HepG2 (cell line): Measurements from ENCODE around the gene SERTAD4.

Source experiments
- SIN3A ChIP-seq: IDR thresholded peaks from 2 replicates; pipeline ENCODE4 v1.6.1; 2011; ENCODE audit warnings: low read depth, mild to moderate bottlenecking, control low read depth, low read length, borderline replicate concordance
- ZNF558 ChIP-seq: sonication (generic); formaldehyde crosslinking; IDR thresholded peaks from 2 replicates; pipeline ENCODE4 v1.9.0; 2022; ENCODE audit warnings: mild to moderate bottlenecking, missing genetic modification reagents, borderline replicate concordance
- TF ChIP-seq, protein P1 (sequence below): sonication (generic); formaldehyde crosslinking; IDR thresholded peaks from 2 replicates; pipeline ENCODE4 v1.8.1; 2023; ENCODE audit warnings: missing genetic modification reagents, inconsistent platforms, borderline replicate concordance

DNA sequence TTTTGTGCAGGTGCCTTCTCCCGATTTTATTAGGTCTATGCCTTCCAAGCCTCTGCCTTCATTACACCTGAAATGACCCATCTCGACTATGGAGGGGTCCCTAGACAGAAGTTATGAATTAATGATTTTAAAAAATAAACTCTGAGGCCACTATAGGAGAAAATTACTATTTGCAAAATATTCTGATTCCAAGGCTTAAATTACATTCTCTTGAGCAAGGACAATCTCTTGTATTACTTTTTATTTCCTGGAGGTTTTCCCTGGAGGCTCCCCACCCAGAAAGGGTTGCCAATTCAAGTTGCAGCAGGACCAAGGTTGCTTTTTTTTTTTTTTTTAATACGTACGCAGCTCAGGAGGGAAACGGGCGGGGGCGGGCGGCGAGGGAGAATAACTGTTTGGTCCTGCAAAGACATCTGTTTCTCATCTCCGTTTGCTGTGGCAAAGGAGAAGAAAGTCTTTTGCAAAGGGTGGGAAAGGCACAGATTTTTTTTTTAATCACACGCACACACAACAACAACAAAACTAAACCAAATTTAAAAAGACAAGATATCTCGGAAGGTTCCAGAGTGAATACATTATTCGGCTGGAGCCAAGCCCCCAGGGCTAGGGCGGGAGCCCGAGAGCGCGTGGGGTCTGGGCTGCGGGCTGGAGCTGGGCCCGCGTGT lies 618 bp upstream of the SERTAD4 start:
- TF ChIP-seq, protein P1, sequence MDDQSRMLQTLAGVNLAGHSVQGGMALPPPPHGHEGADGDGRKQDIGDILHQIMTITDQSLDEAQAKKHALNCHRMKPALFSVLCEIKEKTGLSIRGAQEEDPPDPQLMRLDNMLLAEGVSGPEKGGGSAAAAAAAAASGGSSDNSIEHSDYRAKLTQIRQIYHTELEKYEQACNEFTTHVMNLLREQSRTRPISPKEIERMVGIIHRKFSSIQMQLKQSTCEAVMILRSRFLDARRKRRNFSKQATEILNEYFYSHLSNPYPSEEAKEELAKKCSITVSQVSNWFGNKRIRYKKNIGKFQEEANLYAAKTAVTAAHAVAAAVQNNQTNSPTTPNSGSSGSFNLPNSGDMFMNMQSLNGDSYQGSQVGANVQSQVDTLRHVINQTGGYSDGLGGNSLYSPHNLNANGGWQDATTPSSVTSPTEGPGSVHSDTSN (CRISPR knock-in tag): no peak
- TF ChIP-seq SIN3A (no peak), ZNF558 (CRISPR knock-in tag) (no peak)
